B cell (primary cell): ENCODE results near the gene FLNA.
"Not testable (repeated sequence)": the region's sequence is repeated elsewhere in the genome, so short reads cannot be mapped to it uniquely, and the experiment has no call there.

Experiments
- EZH2 ChIP-seq: IDR thresholded peaks from 2 replicates; pipeline ENCODE4 v1.6.1; 2012; ENCODE audit warnings: borderline replicate concordance, low read depth, mild to moderate bottlenecking, moderate library complexity, low read length; ENCODE audit not compliant: insufficient read depth, poor library complexity, severe bottlenecking
- TF ChIP-seq, protein P1 (sequence below): fragments of 200-600 bp; IDR thresholded peaks from one replicate; pipeline ENCODE4 v1.8.0; 2022; ENCODE audit warnings: antibody characterized with exemption, mild to moderate bottlenecking

DNA sequence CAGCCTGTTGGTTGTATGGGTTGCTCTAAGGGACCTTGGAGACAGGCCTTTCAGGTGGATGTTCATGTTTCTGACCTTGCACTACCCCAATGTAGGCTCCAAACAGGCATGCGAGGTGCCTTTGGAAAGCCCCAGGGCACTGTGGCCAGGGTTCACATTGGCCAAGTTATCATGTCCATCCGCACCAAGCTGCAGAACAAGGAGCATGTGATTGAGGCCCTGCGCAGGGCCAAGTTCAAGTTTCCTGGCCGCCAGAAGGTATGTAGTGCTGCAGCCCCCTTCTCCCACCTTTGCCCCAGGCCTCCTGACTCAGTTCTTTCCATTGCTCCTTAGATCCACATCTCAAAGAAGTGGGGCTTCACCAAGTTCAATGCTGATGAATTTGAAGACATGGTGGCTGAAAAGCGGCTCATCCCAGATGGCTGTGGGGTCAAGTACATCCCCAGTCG lies 26.0 kb upstream of the FLNA start:
- TF ChIP-seq, protein P1, sequence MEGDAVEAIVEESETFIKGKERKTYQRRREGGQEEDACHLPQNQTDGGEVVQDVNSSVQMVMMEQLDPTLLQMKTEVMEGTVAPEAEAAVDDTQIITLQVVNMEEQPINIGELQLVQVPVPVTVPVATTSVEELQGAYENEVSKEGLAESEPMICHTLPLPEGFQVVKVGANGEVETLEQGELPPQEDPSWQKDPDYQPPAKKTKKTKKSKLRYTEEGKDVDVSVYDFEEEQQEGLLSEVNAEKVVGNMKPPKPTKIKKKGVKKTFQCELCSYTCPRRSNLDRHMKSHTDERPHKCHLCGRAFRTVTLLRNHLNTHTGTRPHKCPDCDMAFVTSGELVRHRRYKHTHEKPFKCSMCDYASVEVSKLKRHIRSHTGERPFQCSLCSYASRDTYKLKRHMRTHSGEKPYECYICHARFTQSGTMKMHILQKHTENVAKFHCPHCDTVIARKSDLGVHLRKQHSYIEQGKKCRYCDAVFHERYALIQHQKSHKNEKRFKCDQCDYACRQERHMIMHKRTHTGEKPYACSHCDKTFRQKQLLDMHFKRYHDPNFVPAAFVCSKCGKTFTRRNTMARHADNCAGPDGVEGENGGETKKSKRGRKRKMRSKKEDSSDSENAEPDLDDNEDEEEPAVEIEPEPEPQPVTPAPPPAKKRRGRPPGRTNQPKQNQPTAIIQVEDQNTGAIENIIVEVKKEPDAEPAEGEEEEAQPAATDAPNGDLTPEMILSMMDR: not testable (repeated sequence)
- TF ChIP-seq EZH2: not testable (repeated sequence)
